GM06990 (cell line): Measurements from ENCODE around the gene MAGEF1.

Source experiments
- DNase-seq: peaks from one replicate; pipeline ENCODE4 v3.0.0-alpha.2; 2011; ENCODE audit not compliant: insufficient read length; ENCODE audit errors: extremely low read depth
- H3K27me3 ChIP-seq: replicated peaks from 2 replicates; pipeline ENCODE4 v1.6.0; 2011; ENCODE audit warnings: low read length; ENCODE audit not compliant: control insufficient read depth, insufficient read depth
- H3K36me3 ChIP-seq: 2 replicates; pipeline ENCODE4 v1.5.1; 2011; ENCODE audit warnings: low read length; ENCODE audit not compliant: control insufficient read depth, insufficient read depth
- H3K4me3 ChIP-seq: replicated peaks from 2 replicates; pipeline ENCODE4 v1.5.1; 2011; ENCODE audit warnings: low read depth, mild to moderate bottlenecking, control low read depth, low read length
- CTCF ChIP-seq: IDR thresholded peaks from 2 replicates; pipeline ENCODE4 v1.5.1; 2011; ENCODE audit warnings: low read length, control low read depth, mild to moderate bottlenecking, inconsistent platforms; ENCODE audit not compliant: insufficient read depth, poor library complexity, severe bottlenecking

The MAGEF1 gene

GRCh38 chr3:184719709-184720108 is 7.8 kb upstream of the MAGEF1 start:
- Histone ChIP-seq H3K4me3 (no peak overlapping the region), H3K36me3 (no peaks in the 10 kb centered on the region), H3K27me3 (no peaks in the 10 kb centered on the region)
- TF ChIP-seq CTCF = no peak
- no peak for DNase-seq

- Histone ChIP-seq H3K4me3 (no peak overlapping the region), H3K27me3 (no peaks in the 10 kb centered on the region), H3K36me3 (no peaks in the 10 kb centered on the region)
- TF ChIP-seq CTCF = no peak
- DNase-seq = no peak
These were observed 6.6 kb upstream of the MAGEF1 start for GRCh38 chr3:184718431-184718830.

GRCh38 chr3:184717399-184717983 is 5.6 kb upstream of the MAGEF1 start:
- Histone ChIP-seq H3K4me3 (no peak overlapping the region), H3K27me3 (no peaks in the 10 kb centered on the region), H3K36me3 (no peaks in the 10 kb centered on the region)
- no peak for DNase-seq
- no peak for TF ChIP-seq CTCF

- no peak overlapping the region for H3K4me3 ChIP-seq
- DNase-seq = no peak
- H3K36me3 ChIP-seq = no peaks in the 10 kb centered on the region
- no peaks in the 10 kb centered on the region for H3K27me3 ChIP-seq
- TF ChIP-seq CTCF = no peak
These were observed 4.9 kb upstream of the MAGEF1 start for GRCh38 chr3:184716622-184717398.

GRCh38 chr3:184715943-184716621 is 4.2 kb upstream of the MAGEF1 start:
- Histone ChIP-seq H3K36me3 (no peaks in the 10 kb centered on the region), H3K27me3 (no peaks in the 10 kb centered on the region), H3K4me3 (no peak overlapping the region)
- no peak for TF ChIP-seq CTCF
- DNase-seq = no peak
